ENCODE data around the gene NRXN2. TPM values are rescaled to one million over a fixed set of nuclear protein-coding genes. Genes with fewer than 3 reads are reported as not detected.

The NRXN2 gene
- polyA plus RNA-seq, 2 donors, result 0.24 to 0.44 TPM

- no peaks in the 10 kb centered on the region for H3K27me3 ChIP-seq (ENCODE audit: control insufficient read depth in 1 of 2, insufficient read depth in 2 of 2, low read length in 2 of 2)
- WGBS, 2 donors, result 71 to 73% methylated on average over 8 of the region's 8 CpGs
- H3K27ac ChIP-seq (ENCODE audit: low read depth in 2 of 2, low read length in 1 of 2), result no peak overlapping the region
- peaks cover 0 to 8% of the 10 kb centered on the region in 2 donors for H3K9me3 ChIP-seq (ENCODE audit: control insufficient read depth in 2 of 2, insufficient read depth in 1 of 2, low read depth in 1 of 2, low read length in 1 of 2)
- H3K4me1 ChIP-seq (ENCODE audit: control insufficient read depth in 2 of 2, insufficient read depth in 2 of 2, low read length in 1 of 2), result no peaks in the 10 kb centered on the region
- H3K4me3 ChIP-seq (ENCODE audit: low read depth in 1 of 2, low read length in 2 of 2), result no peak overlapping the region
- no peaks in the 10 kb centered on the region for H3K36me3 ChIP-seq (ENCODE audit: control insufficient read depth in 2 of 2, insufficient read depth in 2 of 2, low read length in 1 of 2)
These were observed 137.8 kb downstream of the NRXN2 start for GRCh38 chr11:64585150-64585549.

GRCh38 chr11:64583296-64584262 is 139.4 kb downstream of the NRXN2 start:
- 80 to 84% methylated on average over 28 of the region's 28 CpGs for WGBS, 2 donors
- no peaks in the 10 kb centered on the region for H3K36me3 ChIP-seq (ENCODE audit: control insufficient read depth in 2 of 2, insufficient read depth in 2 of 2, low read length in 1 of 2)

GRCh38 chr11:64582885-64583284 is 140.1 kb downstream of the NRXN2 start:
- WGBS, 2 donors, result 88 to 90% methylated on average over 15 of the region's 15 CpGs
- no peaks in the 10 kb centered on the region for H3K4me1 ChIP-seq (ENCODE audit: control insufficient read depth in 2 of 2, insufficient read depth in 2 of 2, low read length in 1 of 2)
- H3K4me3 ChIP-seq (ENCODE audit: low read depth in 1 of 2, low read length in 2 of 2), result no peak overlapping the region
- no peaks in the 10 kb centered on the region for H3K36me3 ChIP-seq (ENCODE audit: control insufficient read depth in 2 of 2, insufficient read depth in 2 of 2, low read length in 1 of 2)
- no peaks in the 10 kb centered on the region for H3K27me3 ChIP-seq (ENCODE audit: control insufficient read depth in 1 of 2, insufficient read depth in 2 of 2, low read length in 2 of 2)
- H3K27ac ChIP-seq (ENCODE audit: low read depth in 2 of 2, low read length in 1 of 2), result no peak overlapping the region
- peaks cover 0 to 2% of the 10 kb centered on the region in 2 donors for H3K9me3 ChIP-seq (ENCODE audit: control insufficient read depth in 2 of 2, insufficient read depth in 1 of 2, low read depth in 1 of 2, low read length in 1 of 2)

More at GRCh38 chr11:64583296-64584262, 139.4 kb downstream of the NRXN2 start:
- Histone ChIP-seq H3K27me3 (ENCODE audit: control insufficient read depth in 1 of 2, insufficient read depth in 2 of 2, low read length in 2 of 2) (no peaks in the 10 kb centered on the region), H3K4me1 (ENCODE audit: control insufficient read depth in 2 of 2, insufficient read depth in 2 of 2, low read length in 1 of 2) (no peaks in the 10 kb centered on the region), H3K9me3 (ENCODE audit: control insufficient read depth in 2 of 2, insufficient read depth in 1 of 2, low read depth in 1 of 2, low read length in 1 of 2) (peaks cover 0 to 2% of the 10 kb centered on the region in 2 donors), H3K27ac (ENCODE audit: low read depth in 2 of 2, low read length in 1 of 2) (no peak overlapping the region), H3K4me3 (ENCODE audit: low read depth in 1 of 2, low read length in 2 of 2) (no peak overlapping the region)

- Histone ChIP-seq H3K36me3 (ENCODE audit: control insufficient read depth in 2 of 2, insufficient read depth in 2 of 2, low read length in 1 of 2) (no peaks in the 10 kb centered on the region), H3K27me3 (ENCODE audit: control insufficient read depth in 1 of 2, insufficient read depth in 2 of 2, low read length in 2 of 2) (no peaks in the 10 kb centered on the region), H3K27ac (ENCODE audit: low read depth in 2 of 2, low read length in 1 of 2) (no peak overlapping the region), H3K4me3 (ENCODE audit: low read depth in 1 of 2, low read length in 2 of 2) (no peak overlapping the region), H3K9me3 (ENCODE audit: control insufficient read depth in 2 of 2, insufficient read depth in 1 of 2, low read depth in 1 of 2, low read length in 1 of 2) (peaks cover 0 to 2% of the 10 kb centered on the region in 2 donors), H3K4me1 (ENCODE audit: control insufficient read depth in 2 of 2, insufficient read depth in 2 of 2, low read length in 1 of 2) (no peaks in the 10 kb centered on the region)
- WGBS, 2 donors, result 81 to 91% methylated on average over 17 of the region's 17 CpGs
These were observed 141.9 kb downstream of the NRXN2 start for GRCh38 chr11:64581057-64581523.

- H3K36me3 ChIP-seq (ENCODE audit: control insufficient read depth in 2 of 2, insufficient read depth in 2 of 2, low read length in 1 of 2), result no peaks in the 10 kb centered on the region
- 45 to 55% methylated on average over 7 of the region's 7 CpGs for WGBS, 2 donors
- H3K9me3 ChIP-seq (ENCODE audit: control insufficient read depth in 2 of 2, insufficient read depth in 1 of 2, low read depth in 1 of 2, low read length in 1 of 2), result peaks cover 0 to 2% of the 10 kb centered on the region in 2 donors
- H3K4me3 ChIP-seq (ENCODE audit: low read depth in 1 of 2, low read length in 2 of 2), result no peak overlapping the region
- H3K4me1 ChIP-seq (ENCODE audit: control insufficient read depth in 2 of 2, insufficient read depth in 2 of 2, low read length in 1 of 2), result no peaks in the 10 kb centered on the region
- H3K27ac ChIP-seq (ENCODE audit: low read depth in 2 of 2, low read length in 1 of 2), result no peak overlapping the region
- H3K27me3 ChIP-seq (ENCODE audit: control insufficient read depth in 1 of 2, insufficient read depth in 2 of 2, low read length in 2 of 2), result no peaks in the 10 kb centered on the region
These were observed 142.6 kb downstream of the NRXN2 start for GRCh38 chr11:64580412-64580811.

GRCh38 chr11:64577202-64577601 is 145.8 kb downstream of the NRXN2 start:
- Histone ChIP-seq H3K9me3 (ENCODE audit: control insufficient read depth in 2 of 2, insufficient read depth in 1 of 2, low read depth in 1 of 2, low read length in 1 of 2) (peaks cover 0 to 1% of the 10 kb centered on the region in 2 donors), H3K4me1 (ENCODE audit: control insufficient read depth in 2 of 2, insufficient read depth in 2 of 2, low read length in 1 of 2) (peaks cover 0 to 1% of the 10 kb centered on the region in 2 donors), H3K27ac (ENCODE audit: low read depth in 2 of 2, low read length in 1 of 2) (no peak overlapping the region), H3K4me3 (ENCODE audit: low read depth in 1 of 2, low read length in 2 of 2) (no peak overlapping the region), H3K36me3 (ENCODE audit: control insufficient read depth in 2 of 2, insufficient read depth in 2 of 2, low read length in 1 of 2) (no peaks in the 10 kb centered on the region), H3K27me3 (ENCODE audit: control insufficient read depth in 1 of 2, insufficient read depth in 2 of 2, low read length in 2 of 2) (no peaks in the 10 kb centered on the region)
- WGBS, 2 donors, result 87 to 92% methylated on average over 6 of the region's 6 CpGs

- no peaks in the 10 kb centered on the region for H3K36me3 ChIP-seq (ENCODE audit: control insufficient read depth in 2 of 2, insufficient read depth in 2 of 2, low read length in 1 of 2)
- H3K4me1 ChIP-seq (ENCODE audit: control insufficient read depth in 2 of 2, insufficient read depth in 2 of 2, low read length in 1 of 2), result peaks cover 0 to 3% of the 10 kb centered on the region in 2 donors
- H3K27me3 ChIP-seq (ENCODE audit: control insufficient read depth in 1 of 2, insufficient read depth in 2 of 2, low read length in 2 of 2), result no peaks in the 10 kb centered on the region
- H3K9me3 ChIP-seq (ENCODE audit: control insufficient read depth in 2 of 2, insufficient read depth in 1 of 2, low read depth in 1 of 2, low read length in 1 of 2), result no peaks in the 10 kb centered on the region
- H3K4me3 ChIP-seq (ENCODE audit: low read depth in 1 of 2, low read length in 2 of 2), result no peak overlapping the region
- 71 to 74% methylated on average over 8 of the region's 8 CpGs for WGBS, 2 donors
- peak overlapping the region in 1 of 2 donors; percentile 20 for H3K27ac ChIP-seq (ENCODE audit: low read depth in 2 of 2, low read length in 1 of 2)
These were observed 150.9 kb downstream of the NRXN2 start for GRCh38 chr11:64572143-64572542.

- 49 to 51% methylated on average over 22 of the region's 22 CpGs for WGBS, 2 donors
- H3K9me3 ChIP-seq (ENCODE audit: control insufficient read depth in 2 of 2, insufficient read depth in 1 of 2, low read depth in 1 of 2, low read length in 1 of 2), result no peaks in the 10 kb centered on the region
- H3K4me1 ChIP-seq (ENCODE audit: control insufficient read depth in 2 of 2, insufficient read depth in 2 of 2, low read length in 1 of 2), result peaks cover 0 to 7% of the 10 kb centered on the region in 2 donors
These were observed 151.4 kb downstream of the NRXN2 start for GRCh38 chr11:64571410-64572091.

GRCh38 chr11:64571050-64571409 is 152.0 kb downstream of the NRXN2 start:
- 90 to 94% methylated on average over 11 of the region's 11 CpGs for whole genome bisulfite sequencing, 2 donors
- Histone ChIP-seq H3K4me3 (ENCODE audit: low read depth in 1 of 2, low read length in 2 of 2) (no peak overlapping the region), H3K27ac (ENCODE audit: low read depth in 2 of 2, low read length in 1 of 2) (no peak overlapping the region), H3K36me3 (ENCODE audit: control insufficient read depth in 2 of 2, insufficient read depth in 2 of 2, low read length in 1 of 2) (no peaks in the 10 kb centered on the region), H3K9me3 (ENCODE audit: control insufficient read depth in 2 of 2, insufficient read depth in 1 of 2, low read depth in 1 of 2, low read length in 1 of 2) (no peaks in the 10 kb centered on the region), H3K27me3 (ENCODE audit: control insufficient read depth in 1 of 2, insufficient read depth in 2 of 2, low read length in 2 of 2) (no peaks in the 10 kb centered on the region), H3K4me1 (ENCODE audit: control insufficient read depth in 2 of 2, insufficient read depth in 2 of 2, low read length in 1 of 2) (peaks cover 0 to 7% of the 10 kb centered on the region in 2 donors)

More at GRCh38 chr11:64571410-64572091, 151.4 kb downstream of the NRXN2 start:
- no peaks in the 10 kb centered on the region for H3K36me3 ChIP-seq (ENCODE audit: control insufficient read depth in 2 of 2, insufficient read depth in 2 of 2, low read length in 1 of 2)
- H3K4me3 ChIP-seq (ENCODE audit: low read depth in 1 of 2, low read length in 2 of 2), result no peak overlapping the region
- H3K27me3 ChIP-seq (ENCODE audit: control insufficient read depth in 1 of 2, insufficient read depth in 2 of 2, low read length in 2 of 2), result no peaks in the 10 kb centered on the region
- peak overlapping the region in 1 of 2 donors; percentile 20 for H3K27ac ChIP-seq (ENCODE audit: low read depth in 2 of 2, low read length in 1 of 2)

All from esophagus (tissue), 2 donors.